Endothelial cell of umbilical vein (primary cell): ENCODE results near the gene CPVL. TPM values are rescaled to one million over a fixed set of nuclear protein-coding genes. Genes with fewer than 3 reads are reported as not detected.

Source experiments
- BruUV-seq: library from RNA; stranded (reverse); fragments of 400-500 nt; replicated peaks from 2 replicates; lab custom pipeline; 2021; lab: Mats Ljungman, UMichigan
- CTCF ChIA-PET: fragments of 300-600, 350-600 bp; sonication (Branson Sonifier 250); formaldehyde crosslinking; loops from one replicate; lab custom pipeline; 2021; ENCODE audit warnings: antibody characterized with exemption, inconsistent platforms; lab: Charles Lee
- POLR2A ChIA-PET: fragments of 300-600, 350-600 bp; sonication (Branson Sonifier 250); formaldehyde crosslinking; loops from one replicate; lab custom pipeline; 2021; ENCODE audit warnings: antibody characterized with exemption, inconsistent platforms; lab: Charles Lee
- DNase-seq: peaks from one replicate; pipeline ENCODE4 v3.0.0-alpha.2; 2011; ENCODE audit warnings: low read depth, low spot score
- FAIRE-seq: peaks from 2 replicates; lab custom pipeline; 2011; peaks lifted over from hg19 to GRCh38; lab: Jason Lieb, UNC
- H2AFZ ChIP-seq: 2 replicates; pipeline ENCODE4 v1.6.0; 2012; ENCODE audit warnings: low read depth, low read length, control low read depth, inconsistent platforms
- H3K27ac ChIP-seq: 2 replicates; pipeline ENCODE4 v1.5.1; 2011; ENCODE audit warnings: low read depth, mild to moderate bottlenecking, control low read depth, low read length, moderate library complexity; ENCODE audit not compliant: insufficient read depth
- H3K27me3 ChIP-seq, 2 experiments: 2 replicates each; pipeline versions ENCODE4 v1.6.0 to v1.6.1; 2011; ENCODE audit warnings: low read length in 2 of 2, mixed read lengths in 1 of 2; ENCODE audit not compliant: control insufficient read depth in 2 of 2, insufficient read depth in 2 of 2
- H3K36me3 ChIP-seq, 2 experiments: 2 replicates in 1 of 2; 3 replicates in 1 of 2; pipeline ENCODE4 v1.5.1; 2011; ENCODE audit warnings: low read length in 2 of 2, mild to moderate bottlenecking in 1 of 2, moderate library complexity in 1 of 2; ENCODE audit not compliant: control insufficient read depth in 2 of 2, insufficient read depth in 2 of 2; ENCODE audit errors: extremely low read depth in 1 of 2
- H3K4me1 ChIP-seq: 3 replicates; pipeline ENCODE4 v1.5.1; 2011; ENCODE audit warnings: mild to moderate bottlenecking, low read length; ENCODE audit not compliant: control insufficient read depth, insufficient read depth; ENCODE audit errors: extremely low read depth
- H3K4me2 ChIP-seq: 2 replicates; pipeline ENCODE4 v1.6.1; 2011; ENCODE audit warnings: low read length, control low read depth, mixed read lengths; ENCODE audit not compliant: insufficient read depth
- H3K4me3 ChIP-seq, 3 experiments: fragments of 200-600 bp in 1 of 3; sonication (generic), shearing (Covaris generic) in 1 of 3; replicated peaks in 1 of 3; 2 replicates each; pipeline ENCODE4 v1.5.1; 2011 to 2016; ENCODE audit warnings: control low read depth in 3 of 3, low read length in 3 of 3, mild to moderate bottlenecking in 2 of 3, inconsistent platforms in 1 of 3, low read depth in 1 of 3, moderate library complexity in 1 of 3; ENCODE audit not compliant: insufficient read depth in 1 of 3
- H3K79me2 ChIP-seq: 2 replicates; pipeline ENCODE4 v1.6.0; 2012; ENCODE audit warnings: low read length, inconsistent platforms; ENCODE audit not compliant: control insufficient read depth, insufficient read depth
- H3K9ac ChIP-seq: replicated peaks from 2 replicates; pipeline ENCODE3; 2011; ENCODE audit warnings: low read length, control low read depth; ENCODE audit not compliant: insufficient read depth; ENCODE audit errors: extremely low read depth
- H3K9me1 ChIP-seq: replicated peaks from 3 replicates; pipeline ENCODE4 v1.6.0; 2011; ENCODE audit warnings: mild to moderate bottlenecking, low read length; ENCODE audit not compliant: control insufficient read depth, insufficient read depth; ENCODE audit errors: extremely low read depth
- H3K9me3 ChIP-seq: replicated peaks from 2 replicates; pipeline ENCODE4 v1.5.1; 2012; ENCODE audit warnings: low read length, inconsistent platforms; ENCODE audit not compliant: control insufficient read depth, insufficient read depth
- H4K20me1 ChIP-seq: replicated peaks from 2 replicates; pipeline ENCODE3; 2011; ENCODE audit warnings: mild to moderate bottlenecking, low read length; ENCODE audit not compliant: control insufficient read depth, insufficient read depth; ENCODE audit errors: extremely low read depth
- CTCF ChIP-seq, 2 donors: IDR thresholded peaks; 1 replicate in 1 of 2; 2 replicates in 1 of 2; pipeline ENCODE4 v1.5.1; 2011; ENCODE audit warnings: low read length in 2 of 2, mild to moderate bottlenecking in 2 of 2, moderate library complexity in 2 of 2, control low read depth in 1 of 2, inconsistent platforms in 1 of 2, low read depth in 1 of 2; ENCODE audit not compliant: insufficient read depth in 1 of 2; ENCODE audit errors: extremely low read depth in 1 of 2
- EZH2 ChIP-seq: IDR thresholded peaks from 2 replicates; pipeline ENCODE4 v1.6.1; 2012; ENCODE audit warnings: borderline replicate concordance, low read depth, mild to moderate bottlenecking, moderate library complexity, low read length, inconsistent platforms; ENCODE audit not compliant: severe bottlenecking
- FOS ChIP-seq: IDR thresholded peaks from 2 replicates; pipeline ENCODE4 v1.6.1; 2011; ENCODE audit warnings: mild to moderate bottlenecking, low read length, moderate library complexity, borderline replicate concordance; ENCODE audit not compliant: insufficient read depth
- GATA2 ChIP-seq: IDR thresholded peaks from 2 replicates; pipeline ENCODE4 v1.7.0; 2011; ENCODE audit warnings: low read depth, mild to moderate bottlenecking, moderate library complexity, mixed read lengths, low read length; ENCODE audit not compliant: insufficient read length, insufficient read depth
- JUN ChIP-seq: IDR thresholded peaks from 2 replicates; pipeline ENCODE4 v1.6.1; 2011; ENCODE audit warnings: borderline replicate concordance, low read depth; ENCODE audit not compliant: insufficient read length, insufficient read depth
- MYC ChIP-seq: IDR thresholded peaks from one replicate; pipeline ENCODE4 v1.6.1; 2011; ENCODE audit warnings: mild to moderate bottlenecking, low read depth, low read length
- POLR2A ChIP-seq: IDR thresholded peaks from 2 replicates; pipeline ENCODE4 v1.6.1; 2012; ENCODE audit warnings: low read depth, mild to moderate bottlenecking, control low read depth, low read length
- POLR2AphosphoS5 ChIP-seq: IDR thresholded peaks from 2 replicates; pipeline ENCODE4 v1.6.1; 2012; ENCODE audit warnings: low read depth, mild to moderate bottlenecking, control low read depth, low read length, moderate library complexity; ENCODE audit not compliant: insufficient read depth
- dilution Hi-C: fragments of 300-500 bp; cut with MboI; formaldehyde crosslinking; loops from one replicate; pipeline ENCODE4 v1.15.0; 2019; ENCODE audit warnings: low sequenced_read_pairs; ENCODE audit not compliant: extremely low pct_ligation_motif_present
- intact Hi-C: fragments of 100-400 bp; cut with micrococcal nuclease; formaldehyde crosslinking; loops from one replicate; pipeline ENCODE4 v1.10.0; 2022
- polyA plus RNA-seq, 4 experiments: library from polyadenylated mRNA; depleted of rRNA in 3 of 4; stranded (reverse) in 3 of 4; unstranded in 1 of 4; fragments of >200 nt; gene quantifications; 2 replicates each; pipeline versions ENCODE4 v1.2.1 to v1.2.3, GENCODE V29; 2011 to 2012; ENCODE audit warnings: missing spikeins in 1 of 4
- total RNA-seq: library from RNA; stranded (reverse); gene quantifications from 2 replicates; pipeline ENCODE4 v1.2.3, GENCODE V29; 2021
- TF ChIP-seq, protein P1 (sequence below): IDR thresholded peaks from 2 replicates; pipeline ENCODE4 v1.6.1; 2011; ENCODE audit not compliant: insufficient read depth, insufficient read length

Gene CPVL
- total and polyA plus RNA-seq, 2 donors (not counting 3 experiments of a cell fraction or from before 2014, with no cell fraction given), result 0.14 TPM; not detected in 1

DNA sequence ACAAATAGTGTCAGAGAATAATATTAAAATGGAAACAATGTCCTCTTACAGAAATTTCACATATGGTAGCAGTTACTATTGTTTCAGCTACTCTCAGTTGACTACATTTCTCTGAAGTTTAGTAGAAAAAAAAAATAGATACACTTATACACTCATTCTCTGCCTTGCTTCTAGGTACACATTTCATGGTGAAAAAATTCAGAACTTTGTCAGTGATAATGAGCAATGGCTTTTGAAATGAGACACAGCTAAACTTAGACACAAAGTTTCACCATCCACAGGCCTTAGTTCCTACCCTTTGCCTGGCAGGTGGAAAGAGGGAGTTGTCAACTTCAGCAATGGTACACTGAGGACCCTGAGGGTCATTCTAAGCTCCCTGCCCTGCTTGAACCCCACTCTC, 69.2 kb downstream of the CPVL start:
- Histone ChIP-seq H3K4me3 (no peak overlapping the region), H3K27me3 (peaks cover 2% of the 10 kb centered on the region in 2 experiments), H4K20me1 (no peaks in the 10 kb centered on the region), H3K4me2 (no peak overlapping the region), H2AFZ (no peak overlapping the region), H3K27ac (no peak overlapping the region), H3K4me1 (no peaks in the 10 kb centered on the region), H3K79me2 (no peaks in the 10 kb centered on the region), H3K9me1 (no peaks in the 10 kb centered on the region), H3K9ac (no peak overlapping the region), H3K36me3 (no peaks in the 10 kb centered on the region), H3K9me3 (no peaks in the 10 kb centered on the region)
- ChIA-PET POLR2A (no interaction called here), CTCF (interaction anchor here (0.8 to 2.5 kb wide), 9 partner anchors 10 to 155 kb away, joined by 3 to 16 read pairs (median 4); no protein-coding TSS in a partner anchor)
- intact Hi-C loops, result no loop called here
- BruUV-seq, result no TSS peak
- TF ChIP-seq GATA2, result no peak
- TF ChIP-seq JUN, result no peak
- no peak for TF ChIP-seq EZH2
- TF ChIP-seq MYC, result no peak
- TF ChIP-seq POLR2AphosphoS5, result no peak
- no peak for TF ChIP-seq CTCF (IDR thresholded peaks at IDR 0.05; ENCODE audit: extremely low read depth in 1 of 2, insufficient read depth in 1 of 2, low read depth in 1 of 2, low read length in 2 of 2)
- no peak for TF ChIP-seq POLR2A
- no peak for TF ChIP-seq FOS
- TF ChIP-seq, protein P1, sequence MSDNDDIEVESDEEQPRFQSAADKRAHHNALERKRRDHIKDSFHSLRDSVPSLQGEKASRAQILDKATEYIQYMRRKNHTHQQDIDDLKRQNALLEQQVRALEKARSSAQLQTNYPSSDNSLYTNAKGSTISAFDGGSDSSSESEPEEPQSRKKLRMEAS, result no peak
- FAIRE-seq (no peak), DNase-seq (no peak)
- dilution Hi-C loops, result no loop called here
